HepG2 (cell line): Measurements from ENCODE around the gene BEAN1. TPM values are rescaled to one million over a fixed set of nuclear protein-coding genes. Genes with fewer than 3 reads are reported as not detected.

ENCODE experiments used
- ARNTL ChIP-seq: sonication (generic); formaldehyde crosslinking; IDR thresholded peaks from 2 replicates; pipeline ENCODE4 v1.4.0; 2020; ENCODE audit warnings: mild to moderate bottlenecking, missing genetic modification reagents
- CAMTA2 ChIP-seq: sonication (generic); formaldehyde crosslinking; IDR thresholded peaks from 2 replicates; pipeline ENCODE4 v1.4.0; 2020; ENCODE audit warnings: mild to moderate bottlenecking, missing genetic modification reagents, borderline replicate concordance
- ELF4 ChIP-seq: sonication (generic); formaldehyde crosslinking; IDR thresholded peaks from 2 replicates; pipeline ENCODE4 v1.5.0; 2020; ENCODE audit warnings: missing genetic modification reagents, mild to moderate bottlenecking, moderate library complexity, borderline replicate concordance
- IRF2 ChIP-seq: IDR thresholded peaks from 2 replicates; pipeline ENCODE4 v1.6.1; 2018; ENCODE audit warnings: missing genetic modification reagents, missing compliant biosample characterization
- JDP2 ChIP-seq: sonication (generic); formaldehyde crosslinking; IDR thresholded peaks from 2 replicates; pipeline ENCODE4 v1.8.1; 2022; ENCODE audit warnings: missing genetic modification reagents, borderline replicate concordance
- PBX3 ChIP-seq: sonication (generic); formaldehyde crosslinking; IDR thresholded peaks from 2 replicates; pipeline ENCODE4 v1.8.1; 2023; ENCODE audit warnings: missing genetic modification reagents, inconsistent platforms, borderline replicate concordance
- POLR2AphosphoS2 ChIP-seq: IDR thresholded peaks from 2 replicates; pipeline ENCODE4 v1.6.1; 2011; ENCODE audit warnings: low read depth, low read length, improper control_type of control experiment
- SIN3B ChIP-seq: fragments of 150-350 bp; IDR thresholded peaks from 2 replicates; pipeline ENCODE4 v1.6.1; 2014; ENCODE audit warnings: low read length
- SIX4 ChIP-seq: sonication (generic); formaldehyde crosslinking; IDR thresholded peaks from 2 replicates; pipeline ENCODE4 v1.4.0; 2020; ENCODE audit warnings: missing genetic modification reagents
- SOX13 ChIP-seq, 3 experiments: fragments of 450-650 bp in 1 of 3; sonication (generic) in 1 of 3; formaldehyde crosslinking in 1 of 3; IDR thresholded peaks in 2 of 3; conservative IDR thresholded peaks in 1 of 3; 2 replicates each; pipeline versions ENCODE4 v1.5.0 to v1.6.1; 2016 to 2020; ENCODE audit warnings: antibody characterized with exemption in 1 of 3, mild to moderate bottlenecking in 1 of 3, missing compliant biosample characterization in 1 of 3, missing genetic modification reagents in 1 of 3, moderate library complexity in 1 of 3
- TGIF2 ChIP-seq: IDR thresholded peaks from 2 replicates; pipeline ENCODE4 v1.6.1; 2016; ENCODE audit warnings: control low read depth, missing compliant biosample characterization
- ZBTB38 ChIP-seq: sonication (generic); formaldehyde crosslinking; IDR thresholded peaks from 2 replicates; pipeline ENCODE4 v1.5.1; 2020; ENCODE audit warnings: mild to moderate bottlenecking, missing genetic modification reagents
- ZNF225 ChIP-seq: sonication (generic); formaldehyde crosslinking; IDR thresholded peaks from 2 replicates; pipeline ENCODE4 v1.4.0; 2020; ENCODE audit warnings: mild to moderate bottlenecking, missing genetic modification reagents
- ZNF382 ChIP-seq: sonication (generic); formaldehyde crosslinking; IDR thresholded peaks from 2 replicates; pipeline ENCODE4 v1.5.0; 2020; ENCODE audit warnings: missing genetic modification reagents, mild to moderate bottlenecking, borderline replicate concordance
- ZNF562 ChIP-seq: sonication (generic); formaldehyde crosslinking; IDR thresholded peaks from 2 replicates; pipeline ENCODE4 v1.8.0; 2022; ENCODE audit warnings: missing genetic modification reagents, borderline replicate concordance
- ZNF589 ChIP-seq: sonication (generic); formaldehyde crosslinking; conservative IDR thresholded peaks from 2 replicates; pipeline ENCODE4 v1.8.0; 2022; ENCODE audit warnings: mild to moderate bottlenecking, moderate library complexity, missing genetic modification reagents
- ZNF737 ChIP-seq: sonication (generic); formaldehyde crosslinking; IDR thresholded peaks from 2 replicates; pipeline ENCODE4 v1.5.0; 2020; ENCODE audit warnings: missing genetic modification reagents, mild to moderate bottlenecking, borderline replicate concordance
- ZNF772 ChIP-seq: sonication (generic); formaldehyde crosslinking; IDR thresholded peaks from 2 replicates; pipeline ENCODE4 v1.5.0; 2020; ENCODE audit warnings: mild to moderate bottlenecking, missing genetic modification reagents
- polyA plus RNA-seq, 8 experiments: library from polyadenylated mRNA; depleted of rRNA in 3 of 8; stranded (reverse) in 7 of 8; unstranded in 1 of 8; fragments of >200 nt; fragmentation: Illumina TruSeq in 4 of 8; extraction: Trizol in 4 of 8; gene quantifications; 2 replicates each; pipeline versions ENCODE4 v1.2.1 to v1.2.3, GENCODE V29; 2011 to 2016; ENCODE audit warnings: low read depth in 4 of 8, missing spikeins in 1 of 8, mixed read lengths in 1 of 8; ENCODE audit not compliant: insufficient read depth in 1 of 8
- total RNA-seq, 5 experiments: library from RNA; depleted of rRNA; stranded (reverse); fragments of >200 nt; fragmentation: Illumina TruSeq; extraction: Trizol; gene quantifications; 2 replicates each; pipeline ENCODE4 v1.2.3, GENCODE V29; 2016; ENCODE audit warnings: low read depth in 1 of 5
- TF ChIP-seq, protein P1 (sequence below): sonication (generic); formaldehyde crosslinking; IDR thresholded peaks from 2 replicates; pipeline ENCODE4 v1.4.0; 2020; ENCODE audit warnings: low read depth, missing genetic modification reagents
- TF ChIP-seq, protein P2 (sequence below): sonication (generic); formaldehyde crosslinking; IDR thresholded peaks from 2 replicates; pipeline ENCODE4 v1.4.0; 2020; ENCODE audit warnings: missing genetic modification reagents, mild to moderate bottlenecking, borderline replicate concordance

Gene BEAN1
- total and polyA plus RNA-seq, 2 of the 13 experiments (the other 11 are each of a cell fraction or from before 2014, with no cell fraction given): 0.53 to 1.4 TPM

GRCh38 chr16:66387817-66388332, 39.2 kb upstream of the BEAN1 start (continued):
- TF ChIP-seq SOX13 (IDR thresholded peaks at IDR 0.05): no peak
- 0 out of 4 replicates have a peak, but pooled peaks of 1 of the 2 experiments have one; percentile 10 for TF ChIP-seq SOX13 (CRISPR knock-in tag; conservative IDR thresholded peaks at IDR 0.05 in 1 of 2, IDR thresholded peaks at IDR 0.05 in 1 of 2)
- TF ChIP-seq JDP2 (CRISPR knock-in tag): no peak
- no peak for TF ChIP-seq PBX3 (CRISPR knock-in tag)
- TF ChIP-seq ZBTB38 (CRISPR knock-in tag): no peak
- TF ChIP-seq ZNF772 (CRISPR knock-in tag): peak; percentile 46; the same call in 1 of the 2 replicates
- TF ChIP-seq ZNF589 (CRISPR knock-in tag): no peak
- no peak for TF ChIP-seq POLR2AphosphoS2
- TF ChIP-seq ZNF562 (CRISPR knock-in tag): no peak
- TF ChIP-seq ZNF225 (CRISPR knock-in tag): no peak
- TF ChIP-seq SIX4 (CRISPR knock-in tag): no peak
- TF ChIP-seq ELF4 (CRISPR knock-in tag): no peak
- TF ChIP-seq, protein P1, sequence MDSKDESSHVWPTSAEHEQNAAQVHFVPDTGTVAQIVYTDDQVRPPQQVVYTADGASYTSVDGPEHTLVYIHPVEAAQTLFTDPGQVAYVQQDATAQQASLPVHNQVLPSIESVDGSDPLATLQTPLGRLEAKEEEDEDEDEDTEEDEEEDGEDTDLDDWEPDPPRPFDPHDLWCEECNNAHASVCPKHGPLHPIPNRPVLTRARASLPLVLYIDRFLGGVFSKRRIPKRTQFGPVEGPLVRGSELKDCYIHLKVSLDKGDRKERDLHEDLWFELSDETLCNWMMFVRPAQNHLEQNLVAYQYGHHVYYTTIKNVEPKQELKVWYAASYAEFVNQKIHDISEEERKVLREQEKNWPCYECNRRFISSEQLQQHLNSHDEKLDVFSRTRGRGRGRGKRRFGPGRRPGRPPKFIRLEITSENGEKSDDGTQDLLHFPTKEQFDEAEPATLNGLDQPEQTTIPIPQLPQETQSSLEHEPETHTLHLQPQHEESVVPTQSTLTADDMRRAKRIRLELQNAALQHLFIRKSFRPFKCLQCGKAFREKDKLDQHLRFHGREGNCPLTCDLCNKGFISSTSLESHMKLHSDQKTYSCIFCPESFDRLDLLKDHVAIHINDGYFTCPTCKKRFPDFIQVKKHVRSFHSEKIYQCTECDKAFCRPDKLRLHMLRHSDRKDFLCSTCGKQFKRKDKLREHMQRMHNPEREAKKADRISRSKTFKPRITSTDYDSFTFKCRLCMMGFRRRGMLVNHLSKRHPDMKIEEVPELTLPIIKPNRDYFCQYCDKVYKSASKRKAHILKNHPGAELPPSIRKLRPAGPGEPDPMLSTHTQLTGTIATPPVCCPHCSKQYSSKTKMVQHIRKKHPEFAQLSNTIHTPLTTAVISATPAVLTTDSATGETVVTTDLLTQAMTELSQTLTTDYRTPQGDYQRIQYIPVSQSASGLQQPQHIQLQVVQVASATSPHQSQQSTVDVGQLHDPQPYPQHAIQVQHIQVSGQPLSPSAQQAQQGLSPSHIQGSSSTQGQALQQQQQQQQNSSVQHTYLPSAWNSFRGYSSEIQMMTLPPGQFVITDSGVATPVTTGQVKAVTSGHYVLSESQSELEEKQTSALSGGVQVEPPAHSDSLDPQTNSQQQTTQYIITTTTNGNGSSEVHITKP (CRISPR knock-in tag): no peak
- no peak for TF ChIP-seq TGIF2
- TF ChIP-seq CAMTA2 (CRISPR knock-in tag): no peak
- no peak for TF ChIP-seq SIN3B
- TF ChIP-seq ZNF382: no peak
- 0 out of 2 replicates have a peak, but pooled peaks have one; percentile 48 for TF ChIP-seq ARNTL
- no peak for TF ChIP-seq IRF2 (CRISPR knock-in tag)
- TF ChIP-seq ZNF737: no peak
- TF ChIP-seq, protein P2, sequence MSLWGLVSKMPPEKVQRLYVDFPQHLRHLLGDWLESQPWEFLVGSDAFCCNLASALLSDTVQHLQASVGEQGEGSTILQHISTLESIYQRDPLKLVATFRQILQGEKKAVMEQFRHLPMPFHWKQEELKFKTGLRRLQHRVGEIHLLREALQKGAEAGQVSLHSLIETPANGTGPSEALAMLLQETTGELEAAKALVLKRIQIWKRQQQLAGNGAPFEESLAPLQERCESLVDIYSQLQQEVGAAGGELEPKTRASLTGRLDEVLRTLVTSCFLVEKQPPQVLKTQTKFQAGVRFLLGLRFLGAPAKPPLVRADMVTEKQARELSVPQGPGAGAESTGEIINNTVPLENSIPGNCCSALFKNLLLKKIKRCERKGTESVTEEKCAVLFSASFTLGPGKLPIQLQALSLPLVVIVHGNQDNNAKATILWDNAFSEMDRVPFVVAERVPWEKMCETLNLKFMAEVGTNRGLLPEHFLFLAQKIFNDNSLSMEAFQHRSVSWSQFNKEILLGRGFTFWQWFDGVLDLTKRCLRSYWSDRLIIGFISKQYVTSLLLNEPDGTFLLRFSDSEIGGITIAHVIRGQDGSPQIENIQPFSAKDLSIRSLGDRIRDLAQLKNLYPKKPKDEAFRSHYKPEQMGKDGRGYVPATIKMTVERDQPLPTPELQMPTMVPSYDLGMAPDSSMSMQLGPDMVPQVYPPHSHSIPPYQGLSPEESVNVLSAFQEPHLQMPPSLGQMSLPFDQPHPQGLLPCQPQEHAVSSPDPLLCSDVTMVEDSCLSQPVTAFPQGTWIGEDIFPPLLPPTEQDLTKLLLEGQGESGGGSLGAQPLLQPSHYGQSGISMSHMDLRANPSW (CRISPR knock-in tag): 0 out of 2 replicates have a peak, but pooled peaks have one; percentile 43
